ENCODE measurements around the gene POC5.

GRCh38 chr5:75656311-75657003 lies 60.8 kb downstream of the POC5 start:
- no peak for TF ChIP-seq CREB5 (CRISPR knock-in tag; IDR thresholded peaks at IDR 0.05; ENCODE audit: low read depth)
- TF ChIP-seq ZFP30 (CRISPR knock-in tag; IDR thresholded peaks at IDR 0.05): no peak
- no peak for TF ChIP-seq PPARA (CRISPR knock-in tag; IDR thresholded peaks at IDR 0.05; ENCODE audit: borderline replicate concordance)
- TF ChIP-seq ZC3H10 (CRISPR knock-in tag; IDR thresholded peaks at IDR 0.05): no peak
- no peak for TF ChIP-seq ZNF8 (CRISPR knock-in tag; IDR thresholded peaks at IDR 0.05)
- TF ChIP-seq ARNTL (CRISPR knock-in tag; IDR thresholded peaks at IDR 0.05; ENCODE audit: borderline replicate concordance, low read depth): no peak
- no peak for TF ChIP-seq PATZ1 (CRISPR knock-in tag; IDR thresholded peaks at IDR 0.05; ENCODE audit: borderline replicate concordance)
- no peak for TF ChIP-seq RARB (CRISPR knock-in tag; IDR thresholded peaks at IDR 0.05)
- TF ChIP-seq CSRNP3 (CRISPR knock-in tag; IDR thresholded peaks at IDR 0.05): no peak
- no peak for TF ChIP-seq OSR1 (CRISPR knock-in tag; IDR thresholded peaks at IDR 0.05)
- TF ChIP-seq POU6F1 (CRISPR knock-in tag; IDR thresholded peaks at IDR 0.05; ENCODE audit: borderline replicate concordance, low read depth): no peak

All from SK-N-SH treated with all-trans-retinoic acid at 6 μM for 48 hours (cell line).